Adipose tissue (tissue), 3 donors: ENCODE measurements around the gene ATP1B3. TPM values are rescaled to one million over a fixed set of nuclear protein-coding genes. Genes with fewer than 3 reads are reported as not detected.
A peak's percentile ranks its signal among the peaks of the same experiment; 100 is the strongest.
"Not testable (repeated sequence)": the region's sequence is repeated elsewhere in the genome, so short reads cannot be mapped to it uniquely, and the experiment has no call there.

Source experiments
- H3K27ac ChIP-seq: one replicate; pipeline ENCODE4 v1.5.1; 2013; ENCODE audit warnings: low read depth, low read length
- WGBS, 3 donors: extraction: QIAGEN DNeasy Blood & Tissue Kit; methylation state at CpG; one replicate each; pipeline ENCODE4 v1.1.7; 2013; 5-methylcytosine and 5-hydroxymethylcytosine counted together
- polyA plus RNA-seq, 3 donors: library from polyadenylated mRNA; stranded (reverse); fragments of 200-250 nt; gene quantifications; one replicate each; pipeline ENCODE4 v1.2.3, GENCODE V29; 2013
- donor health status: healthy with polysubstance abuse.
- donor health status: Bipolar disorder and iron deficiency.
- donor health status: healthy.

ATP1B3 gene
- polyA plus RNA-seq, result 100 to 1,000 TPM in 2 of 3 donors, 10 to 100 TPM in 1; 24.7 to 242 (median 137) TPM

DNA sequence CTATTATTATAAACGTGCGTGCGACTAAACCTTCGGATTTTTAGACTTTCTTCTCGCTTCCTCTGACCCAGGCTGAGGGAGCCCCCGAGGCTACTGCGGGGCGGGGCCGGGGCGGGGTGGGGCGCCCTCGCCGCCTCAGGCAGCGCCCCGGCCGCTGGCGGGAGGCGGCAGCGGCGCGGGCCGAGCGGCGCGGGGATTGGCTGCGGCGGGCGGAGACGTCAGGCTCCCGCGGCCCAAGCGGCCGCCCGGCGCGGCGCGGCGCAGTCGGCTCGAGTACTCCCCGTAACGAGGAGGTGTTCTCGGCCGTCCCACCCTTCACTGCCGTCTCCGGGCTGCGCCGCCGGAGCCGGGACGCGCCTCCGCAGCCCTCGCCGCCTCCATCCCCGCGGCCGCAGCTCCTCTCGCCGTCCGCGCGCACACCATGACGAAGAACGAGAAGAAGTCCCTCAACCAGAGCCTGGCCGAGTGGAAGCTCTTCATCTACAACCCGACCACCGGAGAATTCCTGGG is at the start of gene ATP1B3:
TSS of gene ATP1B3 (plus strand) at position 263 of the 510 bp plus-strand sequence. CDS start at position 422, 159 bp downstream.
- WGBS, 3 donors, result 0% methylated on average over 58 to 69 of the region's 69 CpGs
- peak within 1 kb of the TSS; percentile 93 for H3K27ac ChIP-seq

DNA sequence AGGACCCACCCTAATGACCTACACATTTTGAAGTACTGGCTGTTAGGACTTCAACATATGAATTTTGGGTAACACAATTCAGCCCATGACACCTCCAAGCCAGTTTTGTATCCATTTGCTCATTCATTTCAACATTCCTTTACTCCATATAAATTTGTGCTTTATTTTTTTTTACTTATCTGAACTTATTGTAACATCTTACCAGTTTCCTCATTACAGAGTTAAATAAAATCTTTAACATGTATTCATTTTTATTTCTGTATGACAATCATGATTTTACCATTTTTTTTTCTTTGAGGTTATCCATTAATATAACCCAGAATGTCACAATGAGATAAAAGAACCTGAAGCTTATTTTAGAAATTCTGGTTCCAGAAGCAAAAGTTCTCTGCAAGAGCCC is 48.0 kb upstream of the ATP1B3 start:
- H3K27ac ChIP-seq, result no peak overlapping the region

DNA sequence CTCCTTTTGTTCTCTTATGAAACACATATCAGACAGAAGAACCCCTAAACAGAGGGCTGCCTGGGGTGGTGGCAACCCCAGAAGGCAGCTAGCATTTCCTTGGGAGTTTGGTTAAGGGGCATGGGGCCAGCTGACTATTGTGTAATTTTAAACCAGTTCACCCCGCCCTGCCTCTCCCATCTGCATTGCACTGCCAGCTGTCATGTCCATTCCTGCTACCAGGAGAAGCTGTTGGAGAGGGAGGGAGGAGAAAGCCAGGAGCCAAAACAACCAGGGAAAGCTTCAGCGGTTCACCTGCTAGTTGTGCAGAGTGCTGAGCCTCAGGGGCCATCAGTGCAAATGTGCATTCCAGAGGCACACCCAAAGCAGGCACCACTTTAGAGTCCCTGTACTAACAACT is 47.6 kb upstream of the ATP1B3 start:
- WGBS, 3 donors, result 7 to 39% (median 25%) methylated on average over 2 of the region's 2 CpGs
- H3K27ac ChIP-seq, result no peak overlapping the region

DNA sequence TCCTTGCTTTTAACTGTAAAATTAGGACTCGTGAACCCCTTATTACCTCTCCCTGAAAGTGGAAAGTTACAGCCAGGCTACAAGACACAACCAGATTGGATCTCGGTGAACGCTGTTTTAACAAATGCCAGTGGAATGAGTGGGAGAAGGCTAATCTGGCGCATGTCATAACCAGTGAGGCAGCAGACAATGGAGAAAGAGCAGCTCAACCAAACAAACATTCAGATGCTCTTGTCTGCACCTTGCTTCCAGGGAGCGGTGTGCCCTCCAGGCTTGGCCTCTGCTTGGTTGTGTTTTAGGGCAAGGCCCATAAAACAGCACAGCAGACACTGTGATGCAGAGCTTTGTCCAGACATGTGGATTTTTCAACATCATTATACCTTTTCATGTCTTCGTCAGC is 45.9 kb upstream of the ATP1B3 start:
- no peak overlapping the region for H3K27ac ChIP-seq
- WGBS, 3 donors, result 77 to 89% (median 81%) methylated on average over 6 of the region's 6 CpGs

DNA sequence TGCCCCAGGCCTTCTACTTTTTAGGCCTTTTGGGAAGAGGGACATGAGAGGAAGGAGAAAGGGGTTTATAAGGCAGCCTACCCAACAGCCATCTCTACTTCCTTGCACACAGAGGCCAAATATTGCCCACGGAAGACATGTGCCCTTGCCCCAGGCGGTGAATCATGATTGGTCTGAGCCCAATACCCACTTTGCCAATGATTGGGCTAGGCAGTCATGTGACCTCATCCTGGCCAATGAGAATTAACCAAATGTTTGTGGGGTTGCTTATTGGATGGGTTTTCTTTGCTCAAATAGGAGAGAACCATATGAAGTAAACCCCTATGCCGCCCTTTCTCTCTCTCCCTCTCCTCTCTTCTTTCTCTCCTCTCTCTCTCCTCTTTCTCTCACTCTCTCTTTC is 42.2 kb upstream of the ATP1B3 start:
- 95 to 98% (median 97%) methylated on average over 3 of the region's 3 CpGs for WGBS, 3 donors
- H3K27ac ChIP-seq, result no peak overlapping the region

DNA sequence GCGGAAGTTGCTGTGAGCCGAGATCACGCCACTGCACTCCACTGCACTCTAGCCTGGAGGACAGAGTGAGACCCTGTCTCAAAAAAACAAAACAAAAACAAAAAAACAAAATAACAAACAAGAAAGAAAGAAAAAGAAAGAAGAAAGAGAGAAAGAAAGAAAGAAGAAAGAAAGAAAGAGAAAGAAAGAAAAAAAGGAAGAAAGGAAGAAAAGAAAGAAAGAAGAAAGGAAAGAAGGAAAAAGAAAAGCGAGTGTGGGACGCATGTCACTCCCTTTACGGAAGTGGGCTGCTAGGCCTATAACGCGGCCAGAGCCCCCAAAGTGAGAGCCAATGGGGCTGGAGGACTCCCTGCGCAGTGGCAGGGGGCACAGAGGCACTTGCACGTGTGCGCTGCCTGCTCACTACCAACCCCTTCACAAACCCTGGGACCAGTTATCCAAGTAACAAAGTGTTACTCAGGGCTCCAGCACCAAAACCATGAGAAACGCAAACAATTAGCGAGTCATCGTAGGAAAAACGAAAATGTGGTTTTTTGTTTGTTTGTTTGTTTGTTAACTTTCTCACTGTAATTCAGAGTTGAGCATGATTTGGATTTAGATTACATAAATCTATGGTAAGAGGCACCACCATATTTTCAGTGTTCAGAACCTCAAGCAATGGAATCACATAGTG is 40.8 kb upstream of the ATP1B3 start:
- no peak overlapping the region for H3K27ac ChIP-seq
- WGBS, 3 donors, result 92 to 96% (median 95%) methylated on average over 15 of the region's 15 CpGs

DNA sequence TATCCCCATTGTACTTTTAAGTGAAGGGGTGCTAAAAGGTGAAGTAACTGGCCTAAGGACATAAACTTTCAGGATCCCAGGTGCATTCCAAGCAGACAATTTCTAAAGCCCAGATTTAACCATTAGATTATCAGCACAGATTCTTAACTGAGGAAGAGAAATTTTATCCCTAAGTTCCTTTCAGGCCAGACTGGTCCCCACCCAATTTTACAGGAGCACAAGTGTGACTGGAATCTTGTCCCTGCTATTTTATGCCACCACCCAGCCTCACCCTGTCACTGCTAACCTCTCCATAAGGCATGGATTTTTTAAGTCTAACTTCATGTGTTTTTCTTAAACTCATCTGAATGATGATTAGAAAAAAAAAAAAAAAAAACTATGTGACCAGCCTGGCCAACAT is 37.1 kb upstream of the ATP1B3 start:
- H3K27ac ChIP-seq, result no peak overlapping the region

DNA sequence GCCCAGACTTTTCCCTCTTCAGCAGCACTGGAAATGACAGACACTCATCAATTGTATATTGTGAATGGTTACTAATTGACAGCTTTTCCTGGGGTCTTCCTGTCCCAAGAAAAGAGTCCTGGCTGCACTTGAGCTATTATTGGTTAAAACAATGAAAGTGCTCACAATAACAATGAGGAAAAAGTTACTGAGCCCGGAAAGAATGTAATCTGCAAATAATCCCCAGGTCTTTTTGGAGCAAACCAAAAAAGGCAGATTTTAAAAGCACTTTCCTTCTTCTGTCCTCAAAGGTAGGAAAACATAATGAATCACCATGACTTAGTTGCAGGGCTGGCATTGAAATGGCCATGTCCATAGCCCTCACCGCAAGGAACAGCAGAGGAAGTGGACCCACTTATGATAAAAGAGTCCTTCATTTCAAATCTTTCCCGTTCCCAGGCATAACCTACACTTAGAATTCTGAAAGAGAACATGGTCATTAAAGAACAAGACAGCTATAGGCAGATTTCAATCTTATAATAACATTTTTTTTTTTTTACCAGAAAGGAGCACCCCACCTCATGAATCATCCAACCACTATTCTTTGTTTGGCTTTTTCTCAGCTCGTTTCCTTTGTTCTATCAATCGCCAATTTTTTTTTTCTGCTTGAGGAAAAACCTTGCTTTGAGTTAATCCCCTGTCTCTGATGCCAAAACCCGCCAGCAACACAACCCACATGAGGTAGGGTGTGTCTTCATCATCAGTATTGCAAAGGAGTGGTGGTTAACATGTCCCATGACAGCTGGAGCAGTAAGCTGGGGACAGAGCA is 35.5 kb upstream of the ATP1B3 start:
- WGBS, 3 donors, result 46 to 65% (median 55%) methylated on average over 6 of the region's 6 CpGs
- H3K27ac ChIP-seq, result no peak overlapping the region

DNA sequence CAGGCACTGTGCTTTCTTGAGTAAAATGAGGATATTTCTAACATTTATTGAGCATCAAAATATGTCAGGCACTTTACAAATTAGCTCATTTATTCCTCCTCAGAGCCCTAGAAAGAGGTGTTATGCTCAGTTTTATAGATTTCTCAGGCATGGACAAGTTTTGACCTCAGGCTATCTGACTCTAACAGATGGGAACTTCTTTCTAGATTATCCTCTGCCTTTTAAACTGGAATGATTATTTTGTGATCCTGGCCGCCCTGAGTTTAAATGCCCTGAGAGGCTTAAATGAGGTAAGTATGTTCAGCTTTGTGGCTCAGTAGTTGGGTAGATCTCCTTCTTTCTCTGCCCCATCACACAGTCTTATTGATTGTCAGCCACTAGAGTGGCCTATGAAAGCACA is 32.3 kb upstream of the ATP1B3 start:
- 97 to 100% (median 100%) methylated on average over 1 of the region's 1 CpG for WGBS, 3 donors

DNA sequence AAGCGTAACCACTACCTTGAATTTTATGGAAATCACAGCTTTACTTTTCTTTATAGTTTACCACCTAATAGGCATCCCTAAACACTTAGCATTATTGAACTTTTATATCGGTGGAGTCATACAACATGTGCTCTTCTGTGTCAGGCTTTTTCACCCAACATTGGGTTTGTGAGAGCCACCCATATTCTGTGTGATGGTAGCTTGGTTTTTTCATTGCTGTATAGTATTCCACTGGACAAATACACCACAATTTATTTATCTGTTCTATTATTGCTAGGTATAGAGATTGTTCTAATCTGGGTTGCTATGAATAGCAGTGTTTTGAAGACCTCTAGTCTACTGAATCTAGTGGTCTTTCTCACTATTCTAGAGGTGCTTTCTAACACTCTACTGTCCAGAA is 31.6 kb upstream of the ATP1B3 start:
- H3K27ac ChIP-seq, result no peak overlapping the region
- WGBS, 3 donors, result 94 to 97% (median 95%) methylated on average over 2 of the region's 2 CpGs

More for the DNA sequence above, 32.3 kb upstream of the ATP1B3 start:
- no peak overlapping the region for H3K27ac ChIP-seq

DNA sequence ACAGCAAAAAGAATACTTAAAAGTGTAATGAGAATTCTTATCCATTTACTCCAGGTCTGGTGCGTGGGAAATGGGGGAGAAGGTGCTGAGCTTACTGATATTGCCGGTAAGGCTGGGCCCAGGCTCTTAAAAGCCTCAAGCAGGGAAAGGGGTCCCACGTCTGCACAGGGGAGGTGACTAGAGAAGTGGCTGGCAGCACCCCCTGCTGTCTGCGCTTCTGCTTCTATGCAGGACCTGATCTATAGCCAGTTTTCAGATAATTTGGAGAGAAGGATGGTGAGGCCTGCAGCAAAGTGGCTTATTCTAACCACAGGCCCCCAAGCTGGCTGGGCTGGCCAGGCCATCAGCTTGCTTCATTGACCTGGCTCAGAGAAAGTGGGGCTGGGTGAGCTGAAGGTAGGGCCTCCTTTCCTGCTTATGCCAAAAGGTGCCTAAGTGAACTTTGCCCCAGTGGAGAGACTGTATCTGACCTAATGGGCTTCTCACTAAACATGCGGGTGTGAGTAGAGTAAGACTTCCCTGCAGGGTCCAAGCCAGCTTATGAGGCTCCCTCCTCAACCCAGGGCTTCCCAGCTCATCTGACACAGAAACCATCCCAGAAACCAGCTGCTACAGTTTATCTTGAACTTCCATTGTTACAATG is 30.9 kb upstream of the ATP1B3 start:
- WGBS, 3 donors, result 80 to 85% (median 84%) methylated on average over 5 of the region's 5 CpGs
- no peak overlapping the region for H3K27ac ChIP-seq

DNA sequence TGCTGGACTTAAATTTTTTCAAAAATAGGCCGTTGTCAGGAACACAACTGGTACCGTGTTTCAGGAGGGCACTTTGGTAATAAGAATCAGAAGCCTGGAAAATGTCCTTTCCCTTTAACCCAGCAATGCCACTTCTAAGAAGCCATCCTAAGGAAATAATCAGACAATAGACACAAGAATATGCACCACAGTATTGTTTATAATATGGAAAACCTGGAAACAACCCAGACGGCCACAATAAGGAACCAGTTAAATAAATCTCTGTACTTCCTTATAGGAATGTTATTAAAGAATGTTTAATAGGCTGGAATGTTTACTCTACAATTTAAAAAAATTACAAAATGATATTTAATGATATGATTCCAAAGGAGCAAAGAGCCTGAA is 30.4 kb upstream of the ATP1B3 start:
- no peak overlapping the region for H3K27ac ChIP-seq
- 45 to 73% (median 59%) methylated on average over 3 of the region's 3 CpGs for WGBS, 3 donors

DNA sequence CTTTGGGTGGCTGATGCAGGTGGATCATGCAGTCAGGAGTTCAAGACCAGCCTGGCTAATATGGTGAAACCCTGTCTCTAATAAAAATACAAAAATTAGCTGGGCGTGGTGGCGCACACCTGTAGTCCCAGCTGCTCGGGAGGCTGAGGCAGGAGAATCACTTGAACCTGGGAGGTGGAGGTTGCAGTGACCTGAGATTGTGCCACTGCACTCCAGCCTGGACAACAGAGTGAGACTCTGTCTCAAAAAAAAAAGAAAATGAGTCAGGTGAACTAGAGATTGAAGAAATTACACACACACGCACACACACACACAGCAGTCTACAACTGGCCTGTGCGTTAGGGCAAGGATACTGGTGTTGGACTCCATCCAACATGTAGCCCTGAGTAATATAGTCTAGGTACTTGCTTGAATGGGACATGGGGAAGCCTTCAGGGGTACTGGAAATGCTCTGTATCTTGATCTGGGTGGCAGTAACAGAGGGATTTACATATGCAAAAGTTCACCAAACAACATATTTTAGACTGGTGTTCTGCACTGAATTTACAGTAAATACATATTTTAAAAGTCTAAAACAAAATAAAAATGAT is 28.2 kb upstream of the ATP1B3 start:
- not testable (repeated sequence) for H3K27ac ChIP-seq
- WGBS, 3 donors, result 87 to 95% (median 91%) methylated on average over 5 of the region's 5 CpGs

DNA sequence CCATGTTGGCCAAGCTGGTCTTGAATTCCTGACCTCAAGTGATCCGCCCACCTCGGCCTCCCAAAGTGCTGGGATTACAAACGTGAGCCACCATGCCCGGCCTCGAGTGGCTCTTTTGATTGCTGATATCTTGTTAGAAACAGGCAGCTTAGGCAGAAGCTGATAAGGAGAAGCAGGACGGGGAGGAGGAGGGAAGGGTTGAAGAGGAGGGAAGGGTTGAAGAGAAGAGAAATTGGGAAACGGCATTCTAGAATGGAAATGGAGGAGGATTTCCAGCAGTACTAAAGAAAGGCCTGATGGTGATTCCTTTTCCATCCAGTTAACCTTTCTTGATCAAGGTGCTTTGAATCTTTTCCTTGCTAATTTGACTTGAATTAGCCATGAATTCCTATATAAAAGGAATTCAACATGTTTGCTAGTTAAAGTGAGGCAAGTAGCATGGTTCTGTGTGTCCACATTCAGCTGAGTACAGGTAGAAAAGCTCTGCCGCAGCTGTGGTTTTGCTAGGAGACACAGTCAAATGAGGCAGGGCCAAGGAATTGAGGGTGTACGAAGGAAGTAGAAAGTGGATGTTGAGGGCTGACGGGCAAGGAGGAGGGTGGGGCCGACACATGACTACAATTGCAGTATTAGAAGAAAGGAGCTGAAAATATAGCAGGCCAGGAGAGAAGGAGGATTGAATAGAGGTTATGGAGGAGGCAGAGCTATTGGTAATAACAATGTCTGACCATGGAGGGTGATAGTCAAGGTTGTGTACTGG is 27.2 kb upstream of the ATP1B3 start:
- 56 to 67% (median 57%) methylated on average over 11 of the region's 11 CpGs for WGBS, 3 donors
- H3K27ac ChIP-seq, result no peak overlapping the region

DNA sequence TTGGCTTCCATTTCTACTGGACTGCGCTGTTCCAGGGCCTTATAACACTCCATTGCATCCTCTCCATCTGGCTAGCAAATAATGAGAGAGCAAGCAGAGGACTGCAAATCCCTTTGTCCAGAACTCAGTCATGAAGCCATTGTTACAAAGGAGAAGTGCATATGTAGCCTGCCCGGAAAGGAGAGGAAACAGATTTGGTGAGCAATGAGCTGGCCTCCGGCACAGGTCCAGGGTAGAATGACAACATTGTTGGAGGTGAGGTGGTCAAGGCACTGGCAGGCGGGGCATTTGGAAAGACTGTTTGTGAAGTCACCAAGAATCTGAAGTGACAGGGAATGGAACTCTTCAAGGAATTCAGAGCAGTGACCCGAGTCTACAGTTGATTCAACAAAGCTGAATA is 25.0 kb upstream of the ATP1B3 start:
- 56 to 83% (median 60%) methylated on average over 5 of the region's 5 CpGs for WGBS, 3 donors
- H3K27ac ChIP-seq, result no peak overlapping the region

DNA sequence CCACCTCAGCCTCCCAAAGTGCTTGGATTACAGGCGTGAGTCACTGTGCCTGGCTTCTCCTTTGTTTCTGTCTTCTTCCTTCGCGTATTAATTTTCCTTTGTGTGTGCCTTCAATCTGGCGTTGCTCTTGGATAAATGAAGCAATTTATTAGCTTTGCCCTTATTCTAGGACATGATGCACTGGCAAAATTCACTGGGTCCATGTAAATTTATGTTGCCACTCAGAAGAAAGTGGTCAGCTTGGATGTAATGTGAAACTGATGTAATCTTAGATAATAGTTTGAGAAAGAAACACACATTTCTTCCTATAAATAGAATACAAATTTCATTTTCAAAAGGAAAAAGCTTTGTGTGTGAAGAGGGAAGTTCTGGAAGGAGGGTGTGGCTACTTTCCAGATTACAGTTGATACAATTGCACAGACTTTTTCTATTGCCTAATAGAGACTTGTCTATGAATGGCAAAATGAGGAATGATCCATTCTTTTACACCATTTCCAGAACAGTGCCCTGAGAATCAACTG is 23.3 kb upstream of the ATP1B3 start:
- H3K27ac ChIP-seq, result no peak overlapping the region
- WGBS, 3 donors, result 55 to 69% (median 55%) methylated on average over 4 of the region's 4 CpGs

DNA sequence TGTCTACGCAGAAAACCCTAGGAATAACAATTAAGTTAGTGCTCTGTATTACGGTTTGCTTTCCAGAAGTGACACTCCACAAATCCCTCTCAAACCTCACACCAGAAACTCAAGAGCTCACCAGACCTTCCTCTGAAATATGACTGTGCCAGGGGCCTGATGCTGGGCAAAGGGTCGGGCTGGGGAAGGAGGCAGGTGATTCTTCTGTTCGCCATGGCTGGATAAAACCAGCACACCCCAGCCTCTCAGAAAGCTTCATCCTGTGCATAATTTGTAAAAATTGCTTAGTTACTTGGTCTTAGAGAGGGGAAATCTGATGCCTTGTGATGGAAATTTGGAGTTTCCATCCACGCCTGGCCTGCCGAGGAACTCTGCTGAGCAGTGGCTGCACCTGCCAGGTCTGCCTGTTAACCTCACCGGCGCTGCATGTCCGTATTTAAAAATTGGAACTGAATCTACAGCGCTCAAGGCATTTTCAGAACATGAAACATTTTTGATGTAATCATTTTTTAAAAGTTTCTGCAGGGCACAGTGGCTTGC is 22.7 kb upstream of the ATP1B3 start:
- WGBS, 3 donors, result 67 to 86% (median 78%) methylated on average over 10 of the region's 10 CpGs
- H3K27ac ChIP-seq, result no peak overlapping the region

DNA sequence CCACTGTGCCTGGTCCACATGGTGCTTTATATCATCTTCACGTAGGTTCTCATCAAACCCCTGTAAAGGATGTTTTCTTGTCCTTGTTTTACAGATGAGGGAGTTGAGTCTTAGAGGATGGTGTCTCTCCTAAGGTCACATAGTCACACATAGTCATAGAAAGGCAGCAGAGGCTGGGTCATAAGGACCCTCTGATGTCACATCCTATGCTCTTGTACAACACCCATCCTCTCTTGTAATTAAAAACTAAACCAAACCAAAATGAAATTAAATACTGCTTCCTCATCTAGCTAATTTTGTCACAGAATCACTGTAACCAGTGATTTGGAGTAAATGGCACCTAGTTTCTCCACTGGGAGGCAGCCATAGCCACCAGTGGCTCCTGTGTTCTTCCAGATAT is 21.8 kb upstream of the ATP1B3 start:
- H3K27ac ChIP-seq, result no peak overlapping the region
- 81 to 100% (median 92%) methylated on average over 1 of the region's 1 CpG for WGBS, 3 donors
